NCI-H1436 (cell line): Measurements from ENCODE around the gene ARFGAP1.
"Not testable (repeated sequence)": the region's sequence is repeated elsewhere in the genome, so short reads cannot be mapped to it uniquely, and the experiment has no call there.

ENCODE experiments used
- DNase-seq: peaks from one replicate; lab custom pipeline; 2025; lab: John Stamatoyannopoulos, UW

The ARFGAP1 gene

GRCh38 chr20:63332488-63333240 is 60.1 kb downstream of the ARFGAP1 start:
- DNase-seq, result no peak

GRCh38 chr20:63333241-63333836 is 60.7 kb downstream of the ARFGAP1 start:
- DNase-seq, result no peak

DNA sequence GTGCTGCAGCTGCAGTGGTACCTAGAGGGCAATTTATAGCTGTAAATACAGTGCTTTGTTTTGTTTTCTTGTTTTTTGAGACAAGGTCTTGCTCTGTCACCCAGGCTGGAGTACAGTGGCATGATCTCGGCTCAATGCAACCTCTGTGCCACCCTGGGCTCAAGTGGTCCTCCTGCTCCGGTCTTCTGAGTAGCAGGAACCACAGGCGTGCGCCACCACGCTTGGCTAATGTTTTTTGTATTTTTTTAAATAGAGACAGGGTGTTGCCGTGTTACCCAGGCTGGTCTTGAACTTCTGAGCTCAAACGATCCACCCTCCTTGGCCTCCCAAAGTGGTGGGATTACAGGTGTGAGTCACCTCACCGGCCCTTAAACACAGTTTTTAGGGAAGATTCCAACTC is 61.7 kb downstream of the ARFGAP1 start:
- DNase-seq, result no peak

- not testable (repeated sequence) for DNase-seq
Observed at GRCh38 chr20:63335060-63335459, 62.4 kb downstream of the ARFGAP1 start.

GRCh38 chr20:63335711-63336110 is 63.1 kb downstream of the ARFGAP1 start:
- DNase-seq, result no peak

DNA sequence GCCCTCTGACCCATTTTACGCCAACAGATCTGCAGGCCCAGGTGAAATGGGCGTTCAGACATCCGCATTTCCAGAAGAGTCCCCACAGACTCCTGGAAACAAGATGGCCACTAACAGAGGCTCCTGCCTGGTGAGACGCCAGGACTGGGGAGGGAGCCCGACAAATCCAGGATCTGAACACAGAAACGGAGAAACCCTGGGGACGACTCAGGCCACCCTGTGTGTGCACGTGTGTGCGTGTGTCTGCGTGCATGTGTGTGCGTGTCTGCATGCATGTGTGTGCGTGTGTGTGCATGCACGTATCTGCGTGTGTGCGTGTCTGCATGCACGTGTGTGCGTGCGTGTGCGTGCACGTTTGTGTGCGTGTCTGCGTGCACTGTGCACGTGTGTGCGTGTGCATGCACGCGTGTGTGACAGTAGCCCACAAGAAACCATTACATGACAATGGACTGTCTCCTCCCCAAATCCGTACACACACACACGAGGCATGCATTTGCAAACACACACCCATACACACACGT is 63.7 kb downstream of the ARFGAP1 start:
- no peak for DNase-seq

DNA sequence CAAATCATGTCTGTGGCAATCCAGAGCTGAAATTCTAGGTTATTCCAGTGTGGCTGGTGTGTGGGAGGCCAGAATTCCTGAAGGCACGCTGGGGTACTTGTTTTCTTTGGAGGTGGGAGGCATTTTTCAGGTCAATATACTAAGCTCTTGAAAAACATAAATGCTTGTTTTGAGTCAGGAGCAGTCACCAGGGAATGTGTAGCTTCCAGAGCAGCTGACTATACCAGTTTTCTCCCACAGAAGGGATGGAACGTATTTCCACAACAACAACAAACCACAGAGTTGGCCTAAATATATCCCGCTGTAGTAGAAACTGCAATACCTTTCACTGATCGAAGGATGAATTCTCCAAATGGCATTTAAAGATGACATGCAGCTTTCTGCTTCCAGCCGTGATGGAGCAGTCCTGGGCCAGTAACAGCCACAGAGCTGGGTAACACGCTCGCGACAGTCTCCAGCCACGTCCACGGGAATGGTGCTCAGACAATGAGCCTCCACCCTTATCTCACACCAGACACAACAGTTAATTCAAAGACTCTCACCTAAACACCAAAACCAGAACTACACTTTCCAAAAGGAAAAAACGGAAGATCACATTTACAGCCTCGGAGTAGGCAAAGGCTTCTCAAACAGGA is 65.3 kb downstream of the ARFGAP1 start:
- no peak for DNase-seq
